H9 (cell line): ENCODE measurements around the gene HDDC2. TPM values are rescaled to one million over a fixed set of nuclear protein-coding genes. Genes with fewer than 3 reads are reported as not detected.

Source experiments
- DNase-seq: peaks from one replicate; pipeline ENCODE4 v3.0.0-alpha.2; 2017
- H2AFZ ChIP-seq: one replicate; pipeline ENCODE4 v1.6.1; 2013; ENCODE audit warnings: mild to moderate bottlenecking, low read length, control low read depth, moderate library complexity
- H2AK5ac ChIP-seq: 2 replicates; pipeline ENCODE4 v1.6.1; 2013; ENCODE audit warnings: low read length, control low read depth, mixed read lengths; ENCODE audit not compliant: insufficient read length
- H2BK120ac ChIP-seq: one replicate; pipeline ENCODE4 v1.6.1; 2013; ENCODE audit warnings: low read depth, mild to moderate bottlenecking, low read length, control low read depth, inconsistent platforms; ENCODE audit not compliant: poor library complexity, severe bottlenecking
- H2BK12ac ChIP-seq: 2 replicates; pipeline ENCODE4 v1.6.1; 2013; ENCODE audit warnings: low read length, control low read depth, mixed read lengths, low read depth; ENCODE audit not compliant: insufficient read length
- H2BK15ac ChIP-seq: 2 replicates; pipeline ENCODE4 v1.6.1; 2013; ENCODE audit warnings: low read depth, low read length, control low read depth
- H2BK20ac ChIP-seq: one replicate; pipeline ENCODE4 v1.6.1; 2013; ENCODE audit warnings: low read depth, mild to moderate bottlenecking, low read length, control low read depth, inconsistent platforms; ENCODE audit not compliant: poor library complexity, severe bottlenecking
- H2BK5ac ChIP-seq: 2 replicates; pipeline ENCODE4 v1.6.1; 2013; ENCODE audit warnings: low read length, control low read depth, mixed read lengths; ENCODE audit not compliant: insufficient read length
- H3K14ac ChIP-seq: 2 replicates; pipeline ENCODE4 v1.6.1; 2013; ENCODE audit warnings: low read length, control low read depth; ENCODE audit not compliant: insufficient read depth
- H3K18ac ChIP-seq: 2 replicates; pipeline ENCODE4 v1.6.1; 2013; ENCODE audit warnings: low read depth, mild to moderate bottlenecking, mixed read lengths, low read length, control low read depth; ENCODE audit not compliant: insufficient read length
- H3K23ac ChIP-seq: 2 replicates; pipeline ENCODE4 v1.6.1; 2013; ENCODE audit warnings: low read length, control low read depth, mixed read lengths, low read depth; ENCODE audit not compliant: insufficient read length
- H3K23me2 ChIP-seq: 2 replicates; pipeline ENCODE4 v1.6.1; 2013; ENCODE audit warnings: low read depth, mild to moderate bottlenecking, mixed read lengths, low read length, control low read depth; ENCODE audit not compliant: insufficient read length, poor library complexity, severe bottlenecking
- H3K27ac ChIP-seq: 2 replicates; pipeline ENCODE4 v1.5.1; 2013; ENCODE audit warnings: low read length, control low read depth, mixed read lengths, low read depth; ENCODE audit not compliant: insufficient read length
- H3K27me3 ChIP-seq: 2 replicates; pipeline ENCODE4 v1.6.1; 2013; ENCODE audit warnings: low read length, control low read depth, inconsistent platforms; ENCODE audit not compliant: insufficient read depth
- H3K4ac ChIP-seq: 2 replicates; pipeline ENCODE4 v1.6.1; 2013; ENCODE audit warnings: low read depth, mild to moderate bottlenecking, control low read depth, inconsistent platforms, low read length, moderate library complexity
- H3K4me1 ChIP-seq: 2 replicates; pipeline ENCODE4 v1.6.1; 2013; ENCODE audit warnings: low read length, control low read depth, inconsistent platforms; ENCODE audit not compliant: insufficient read depth
- H3K4me2 ChIP-seq: 2 replicates; pipeline ENCODE4 v1.6.1; 2013; ENCODE audit warnings: low read length, control low read depth, mixed read lengths; ENCODE audit not compliant: insufficient read length, insufficient read depth
- H3K56ac ChIP-seq: 2 replicates; pipeline ENCODE4 v1.6.1; 2013; ENCODE audit warnings: low read depth, mild to moderate bottlenecking, mixed read lengths, low read length, control low read depth; ENCODE audit not compliant: insufficient read length
- H3K79me1 ChIP-seq: 2 replicates; pipeline ENCODE4 v1.6.1; 2013; ENCODE audit warnings: low read depth, mild to moderate bottlenecking, moderate library complexity, low read length, control low read depth, inconsistent platforms; ENCODE audit not compliant: insufficient read depth, poor library complexity, severe bottlenecking
- H3K79me2 ChIP-seq: 2 replicates; pipeline ENCODE4 v1.6.1; 2013; ENCODE audit warnings: low read length, control low read depth, inconsistent platforms; ENCODE audit not compliant: insufficient read depth
- H3K9ac ChIP-seq: 2 replicates; pipeline ENCODE4 v1.6.1; 2013; ENCODE audit warnings: low read length, control low read depth, mixed read lengths; ENCODE audit not compliant: insufficient read length; ENCODE audit errors: extremely low read depth
- H3K9me3 ChIP-seq: one replicate; pipeline ENCODE4 v1.6.1; 2013; ENCODE audit warnings: low read depth, low read length, inconsistent platforms; ENCODE audit not compliant: control insufficient read depth
- H3T11ph ChIP-seq: one replicate; pipeline ENCODE4 v1.6.1; 2013; ENCODE audit warnings: mild to moderate bottlenecking, low read length, control low read depth, inconsistent platforms
- H4K20me1 ChIP-seq: one replicate; pipeline ENCODE4 v1.6.1; 2013; ENCODE audit not compliant: control insufficient read depth, insufficient read length, insufficient read depth
- H4K5ac ChIP-seq: 2 replicates; pipeline ENCODE4 v1.6.1; 2013; ENCODE audit warnings: low read depth, mild to moderate bottlenecking, mixed read lengths, low read length, control low read depth; ENCODE audit not compliant: insufficient read length
- H4K8ac ChIP-seq: replicated peaks from 2 replicates; pipeline ENCODE4 v1.6.1; 2013; ENCODE audit warnings: low read length, control low read depth, mixed read lengths, low read depth; ENCODE audit not compliant: insufficient read length
- H4K91ac ChIP-seq: 2 replicates; pipeline ENCODE4 v1.6.1; 2013; ENCODE audit warnings: low read depth, mild to moderate bottlenecking, moderate library complexity, mixed read lengths, low read length, control low read depth; ENCODE audit not compliant: insufficient read length
- H3K27ac Mint-ChIP-seq, 3 experiments: 2 replicates in 2 of 3; 3 replicates in 1 of 3; pipeline ENCODE4 v1.8.0; 2020 to 2021; ENCODE audit warnings: mixed read lengths in 3 of 3, mild to moderate bottlenecking in 1 of 3, moderate library complexity in 1 of 3
- H3K27me3 Mint-ChIP-seq: 2 replicates; pipeline ENCODE4 v1.8.0; 2021; ENCODE audit warnings: low read depth, mild to moderate bottlenecking, moderate library complexity, mixed read lengths
- H3K36me3 Mint-ChIP-seq, 3 experiments: 2 replicates in 2 of 3; 3 replicates in 1 of 3; pipeline ENCODE4 v1.8.0; 2020 to 2021; ENCODE audit warnings: low read depth in 3 of 3, mixed read lengths in 3 of 3; ENCODE audit not compliant: insufficient read depth in 1 of 3
- H3K4me1 Mint-ChIP-seq, 2 experiments: 2 replicates each; pipeline ENCODE4 v1.8.0; 2020; ENCODE audit warnings: mixed read lengths in 2 of 2
- H3K4me3 Mint-ChIP-seq, 2 experiments: 2 replicates in 1 of 2; 3 replicates in 1 of 2; pipeline ENCODE4 v1.8.0; 2020 to 2021; ENCODE audit warnings: mild to moderate bottlenecking in 2 of 2, mixed read lengths in 2 of 2, moderate library complexity in 1 of 2
- H3K9me3 Mint-ChIP-seq, 2 experiments: 2 replicates in 1 of 2; 3 replicates in 1 of 2; pipeline ENCODE4 v1.8.0; 2020; ENCODE audit warnings: mild to moderate bottlenecking in 2 of 2, mixed read lengths in 2 of 2, moderate library complexity in 1 of 2
- WGBS: extraction: QIAGEN DNeasy Blood & Tissue Kit; methylation state at CpG from one replicate; pipeline ENCODE4 v1.1.7; 2013; ENCODE audit warnings: missing lambda C conversion rate, low lambda C conversion rate, mixed read lengths; ENCODE audit not compliant: insufficient read length; ENCODE audit errors: extremely low coverage; 5-methylcytosine and 5-hydroxymethylcytosine counted together
- total RNA-seq: library from RNA; stranded (reverse); gene quantifications from 2 replicates; pipeline ENCODE4 v1.2.1, GENCODE V29; 2021
- TF ChIP-seq, protein P1 (sequence below): fragments of 200-600 bp; sonication (generic); conservative IDR thresholded peaks from 3 replicates; pipeline ENCODE4 v1.8.0; 2021; ENCODE audit warnings: antibody characterized with exemption, mild to moderate bottlenecking

HDDC2 gene
- total RNA-seq, 1 experiment from 2014 or later = 77.8 TPM

DNA sequence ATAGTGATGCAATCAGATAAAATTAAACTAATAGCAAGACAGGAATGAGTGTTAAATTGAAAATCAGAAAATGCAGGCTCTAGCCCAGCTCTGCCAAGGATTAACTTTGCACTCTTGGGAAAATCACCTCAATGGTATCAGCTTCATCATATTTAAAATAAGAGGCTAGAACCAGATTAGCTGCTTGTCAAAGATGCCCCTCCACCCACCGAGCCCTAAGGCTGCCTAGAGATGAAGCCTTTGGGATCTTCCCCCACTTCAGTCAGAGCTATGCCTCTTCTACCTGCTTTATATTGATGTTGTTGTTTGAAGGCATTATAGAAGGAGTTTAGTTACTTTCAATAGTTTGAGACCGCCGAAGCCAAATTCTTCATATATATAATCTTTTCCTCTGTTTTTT lies 47.4 kb downstream of the HDDC2 start:
- peaks cover 4% of the 10 kb centered on the region in 2 experiments for H3K4me1 Mint-ChIP-seq

More for the DNA sequence above, 47.4 kb downstream of the HDDC2 start:
- Histone ChIP-seq H3K4me1 (no peaks in the 10 kb centered on the region), H2BK5ac (no peak overlapping the region), H3K4me2 (no peak overlapping the region), H3K4ac (no peak overlapping the region), H2BK120ac (no peak overlapping the region), H3K79me2 (no peaks in the 10 kb centered on the region), H2AFZ (no peak overlapping the region), H3K9ac (no peak overlapping the region), H3K79me1 (no peaks in the 10 kb centered on the region), H2BK20ac (no peak overlapping the region), H3K23ac (no peak overlapping the region), H3K9me3 (no peaks in the 10 kb centered on the region), H4K20me1 (no peaks in the 10 kb centered on the region), H3K27me3 (no peaks in the 10 kb centered on the region), H2BK15ac (no peak overlapping the region), H3K14ac (no peak overlapping the region), H3T11ph (no peak overlapping the region), H3K18ac (no peak overlapping the region), H3K56ac (no peak overlapping the region), H3K27ac (no peak overlapping the region), H3K23me2 (no peaks in the 10 kb centered on the region), H4K91ac (no peak overlapping the region), H2AK5ac (no peak overlapping the region), H4K5ac (no peak overlapping the region), H4K8ac (no peak overlapping the region), H2BK12ac (no peak overlapping the region)
- no peak overlapping the region for H3K27ac Mint-ChIP-seq
- H3K9me3 Mint-ChIP-seq = no peaks in the 10 kb centered on the region
- H3K27me3 Mint-ChIP-seq = no peaks in the 10 kb centered on the region
- H3K36me3 Mint-ChIP-seq = no peaks in the 10 kb centered on the region
- TF ChIP-seq, protein P1, sequence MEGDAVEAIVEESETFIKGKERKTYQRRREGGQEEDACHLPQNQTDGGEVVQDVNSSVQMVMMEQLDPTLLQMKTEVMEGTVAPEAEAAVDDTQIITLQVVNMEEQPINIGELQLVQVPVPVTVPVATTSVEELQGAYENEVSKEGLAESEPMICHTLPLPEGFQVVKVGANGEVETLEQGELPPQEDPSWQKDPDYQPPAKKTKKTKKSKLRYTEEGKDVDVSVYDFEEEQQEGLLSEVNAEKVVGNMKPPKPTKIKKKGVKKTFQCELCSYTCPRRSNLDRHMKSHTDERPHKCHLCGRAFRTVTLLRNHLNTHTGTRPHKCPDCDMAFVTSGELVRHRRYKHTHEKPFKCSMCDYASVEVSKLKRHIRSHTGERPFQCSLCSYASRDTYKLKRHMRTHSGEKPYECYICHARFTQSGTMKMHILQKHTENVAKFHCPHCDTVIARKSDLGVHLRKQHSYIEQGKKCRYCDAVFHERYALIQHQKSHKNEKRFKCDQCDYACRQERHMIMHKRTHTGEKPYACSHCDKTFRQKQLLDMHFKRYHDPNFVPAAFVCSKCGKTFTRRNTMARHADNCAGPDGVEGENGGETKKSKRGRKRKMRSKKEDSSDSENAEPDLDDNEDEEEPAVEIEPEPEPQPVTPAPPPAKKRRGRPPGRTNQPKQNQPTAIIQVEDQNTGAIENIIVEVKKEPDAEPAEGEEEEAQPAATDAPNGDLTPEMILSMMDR = no peak
- no CpG with 5 or more reads among the region's 3 CpGs for WGBS
- DNase-seq = no peak
- H3K4me3 Mint-ChIP-seq = no peak overlapping the region
